Coronary artery (tissue), 2 donors: ENCODE results near the gene APOBEC2.

Experiments
- DNase-seq: peaks from one replicate; pipeline ENCODE4 v3.0.0-alpha.2; 2017; ENCODE audit warnings: low spot score
- H3K27ac ChIP-seq, 2 donors: fragments of 200-600 bp; sonication (generic); one replicate each; pipeline ENCODE4 v1.5.1; 2016 to 2019
- H3K4me3 ChIP-seq: fragments of 200-600 bp; sonication (generic); 2 replicates; pipeline ENCODE4 v1.5.1; 2016; ENCODE audit warnings: mild to moderate bottlenecking, moderate library complexity
- CTCF ChIP-seq: fragments of 200-600 bp; sonication (generic); IDR thresholded peaks from one replicate; pipeline ENCODE4 v1.5.1; 2019; ENCODE audit warnings: antibody characterized with exemption

The APOBEC2 gene

GRCh38 chr6:41049521-41049920 is 3.5 kb upstream of the APOBEC2 start:
- no peak overlapping the region for H3K27ac ChIP-seq
- H3K4me3 ChIP-seq = no peak overlapping the region
- no peak for DNase-seq
- TF ChIP-seq CTCF = no peak

GRCh38 chr6:41049955-41050354 is 3.0 kb upstream of the APOBEC2 start:
- no peak overlapping the region for H3K27ac ChIP-seq
- no peak for TF ChIP-seq CTCF
- no peak for DNase-seq
- no peak overlapping the region for H3K4me3 ChIP-seq

GRCh38 chr6:41050536-41050935 is 2.5 kb upstream of the APOBEC2 start:
- DNase-seq = no peak
- no peak overlapping the region for H3K4me3 ChIP-seq
- H3K27ac ChIP-seq = no peak overlapping the region
- TF ChIP-seq CTCF = no peak

GRCh38 chr6:41051873-41052272 is 1.1 kb upstream of the APOBEC2 start:
- H3K27ac ChIP-seq = no peak overlapping the region
- no peak for TF ChIP-seq CTCF
- no peak for DNase-seq

GRCh38 chr6:41054511-41054910 is 1.5 kb downstream of the APOBEC2 start:
- H3K4me3 ChIP-seq = no peak overlapping the region
- TF ChIP-seq CTCF = no peak
- H3K27ac ChIP-seq = no peak overlapping the region
- DNase-seq = no peak

More at GRCh38 chr6:41051873-41052272, 1.1 kb upstream of the APOBEC2 start:
- H3K4me3 ChIP-seq = no peak overlapping the region

- H3K27ac ChIP-seq = no peak overlapping the region
- TF ChIP-seq CTCF = no peak
- DNase-seq = no peak
- H3K4me3 ChIP-seq = no peak overlapping the region
These were observed 2.1 kb downstream of the APOBEC2 start for GRCh38 chr6:41055149-41055548.

- TF ChIP-seq CTCF = no peak
- H3K4me3 ChIP-seq = no peak overlapping the region
- no peak overlapping the region for H3K27ac ChIP-seq
- DNase-seq = no peak
These were observed 3.9 kb downstream of the APOBEC2 start for GRCh38 chr6:41056768-41057490.
